IMR-90 (cell line): ENCODE results near the gene TXNL4B. TPM values are rescaled to one million over a fixed set of nuclear protein-coding genes. Genes with fewer than 3 reads are reported as not detected.

ENCODE experiments used
- ATAC-seq: fragments of 200-7000 bp; cut with Tn5 transposase; 2 replicates; pipeline ENCODE4 v1.9.1; 2020; ENCODE audit warnings: low read depth, mild to moderate bottlenecking, moderate library complexity
- BruUV-seq: library from RNA; stranded (reverse); fragments of 400-500 nt; replicated peaks from 2 replicates; lab custom pipeline; 2021; lab: Mats Ljungman, UMichigan
- CTCF ChIA-PET: fragments of 300-600 bp; formaldehyde crosslinking; extraction: SDS; loops from one replicate; lab custom pipeline; 2021; ENCODE audit warnings: antibody characterized with exemption; lab: Yijun Ruan, JAX
- POLR2A ChIA-PET: fragments of 300-600 bp; sonication (Branson Sonifier 250); formaldehyde crosslinking; loops from one replicate; lab custom pipeline; 2022; ENCODE audit warnings: antibody characterized with exemption; ENCODE audit not compliant: unreplicated experiment; lab: Charles Lee
- DNase-seq: peaks from one replicate; pipeline ENCODE4 v3.0.0; 2013
- H2AFZ ChIP-seq: replicated peaks from 2 replicates; pipeline ENCODE3; 2013; ENCODE audit warnings: low read length, mild to moderate bottlenecking; ENCODE audit not compliant: poor library complexity
- H2AK5ac ChIP-seq: 2 replicates; pipeline ENCODE4 v1.6.1; 2013; ENCODE audit warnings: low read depth, low read length, inconsistent platforms
- H2AK9ac ChIP-seq: replicated peaks from 2 replicates; pipeline ENCODE3; 2013; ENCODE audit warnings: mild to moderate bottlenecking, low read depth, low read length, moderate library complexity; ENCODE audit not compliant: poor library complexity
- H2BK120ac ChIP-seq: 2 replicates; pipeline ENCODE4 v1.6.1; 2013; ENCODE audit warnings: low read depth, low read length, inconsistent platforms
- H2BK15ac ChIP-seq: 3 replicates; pipeline ENCODE4 v1.6.1; 2013; ENCODE audit warnings: low read depth, low read length, inconsistent platforms
- H2BK20ac ChIP-seq: 2 replicates; pipeline ENCODE4 v1.6.1; 2013; ENCODE audit warnings: low read depth, mild to moderate bottlenecking, inconsistent platforms, low read length, moderate library complexity
- H2BK5ac ChIP-seq: 2 replicates; pipeline ENCODE4 v1.6.1; 2013; ENCODE audit warnings: mild to moderate bottlenecking, low read depth, low read length, inconsistent platforms; ENCODE audit not compliant: poor library complexity, severe bottlenecking
- H3K14ac ChIP-seq: replicated peaks from 2 replicates; pipeline ENCODE4 v1.6.1; 2013; ENCODE audit warnings: low read depth, low read length, inconsistent platforms
- H3K18ac ChIP-seq: 2 replicates; pipeline ENCODE4 v1.6.1; 2013; ENCODE audit warnings: low read depth, low read length, control low read depth
- H3K23ac ChIP-seq: 2 replicates; pipeline ENCODE4 v1.6.1; 2013; ENCODE audit warnings: low read depth, low read length, inconsistent platforms
- H3K27ac ChIP-seq: 2 replicates; pipeline ENCODE4 v1.5.1; 2013; ENCODE audit warnings: mild to moderate bottlenecking, control low read depth, low read length; ENCODE audit not compliant: insufficient read depth
- H3K27me3 ChIP-seq: 2 replicates; pipeline ENCODE4 v1.6.1; 2013; ENCODE audit warnings: low read length; ENCODE audit not compliant: control insufficient read depth, insufficient read depth
- H3K36me3 ChIP-seq: 2 replicates; pipeline ENCODE4 v1.6.1; 2013; ENCODE audit warnings: low read length, mixed read lengths; ENCODE audit not compliant: control insufficient read depth, insufficient read depth
- H3K4ac ChIP-seq: 2 replicates; pipeline ENCODE4 v1.6.1; 2013; ENCODE audit warnings: low read depth, low read length, inconsistent platforms
- H3K4me1 ChIP-seq: 2 replicates; pipeline ENCODE4 v1.6.1; 2013; ENCODE audit warnings: low read length, mixed read lengths; ENCODE audit not compliant: control insufficient read depth, insufficient read depth
- H3K4me2 ChIP-seq: 2 replicates; pipeline ENCODE4 v1.6.1; 2013; ENCODE audit warnings: low read depth, mild to moderate bottlenecking, control low read depth, low read length, moderate library complexity
- H3K4me3 ChIP-seq: 2 replicates; pipeline ENCODE4 v1.5.1; 2013; ENCODE audit warnings: low read depth, mild to moderate bottlenecking, control low read depth, low read length, moderate library complexity; ENCODE audit not compliant: insufficient read depth
- H3K56ac ChIP-seq: 2 replicates; pipeline ENCODE4 v1.6.1; 2013; ENCODE audit warnings: low read length, inconsistent platforms; ENCODE audit not compliant: insufficient read depth; ENCODE audit errors: extremely low read depth
- H3K79me1 ChIP-seq, 2 experiments: 2 replicates each; pipeline ENCODE4 v1.6.1; 2013; ENCODE audit warnings: low read length in 2 of 2, inconsistent platforms in 1 of 2, low read depth in 1 of 2
- H3K9ac ChIP-seq: 2 replicates; pipeline ENCODE4 v1.6.1; 2013; ENCODE audit warnings: low read depth, low read length, control low read depth
- H3K9me1 ChIP-seq: 2 replicates; pipeline ENCODE4 v1.6.1; 2013; ENCODE audit warnings: low read length, inconsistent platforms; ENCODE audit not compliant: insufficient read depth
- H3K9me3 ChIP-seq: 2 replicates; pipeline ENCODE4 v1.6.1; 2013; ENCODE audit warnings: low read length; ENCODE audit not compliant: control insufficient read depth, insufficient read depth
- H4K20me1 ChIP-seq: 2 replicates; pipeline ENCODE4 v1.6.1; 2013; ENCODE audit warnings: low read length, inconsistent platforms; ENCODE audit not compliant: insufficient read depth
- H4K5ac ChIP-seq: 2 replicates; pipeline ENCODE4 v1.6.1; 2013; ENCODE audit warnings: mild to moderate bottlenecking, low read depth, low read length, control low read depth
- H4K8ac ChIP-seq, 2 experiments: 2 replicates each; pipeline ENCODE4 v1.6.1; 2013; ENCODE audit warnings: low read depth in 2 of 2, low read length in 2 of 2, control low read depth in 1 of 2, inconsistent platforms in 1 of 2
- H4K91ac ChIP-seq: 2 replicates; pipeline ENCODE4 v1.6.1; 2013; ENCODE audit warnings: low read depth, low read length, inconsistent platforms; ENCODE audit not compliant: insufficient read depth
- BHLHE40 ChIP-seq: fragments of 150-350 bp; IDR thresholded peaks from 2 replicates; pipeline ENCODE4 v1.6.1; 2016; ENCODE audit warnings: mild to moderate bottlenecking, low read depth, low read length
- CEBPB ChIP-seq: IDR thresholded peaks from 2 replicates; pipeline ENCODE4 v1.6.1; 2012; ENCODE audit warnings: low read depth, low read length, improper control_type of control experiment
- CHD1 ChIP-seq: IDR thresholded peaks from 2 replicates; pipeline ENCODE4 v1.6.1; 2012; ENCODE audit warnings: low read depth, low read length, improper control_type of control experiment
- FOS ChIP-seq: fragments of 150-350 bp; IDR thresholded peaks from 2 replicates; pipeline ENCODE4 v1.6.1; 2016; ENCODE audit warnings: low read depth, low read length
- MAFK ChIP-seq: IDR thresholded peaks from 2 replicates; pipeline ENCODE4 v1.6.1; 2012; ENCODE audit warnings: low read depth, low read length, improper control_type of control experiment
- MXI1 ChIP-seq: IDR thresholded peaks from 2 replicates; pipeline ENCODE4 v1.6.1; 2012; ENCODE audit warnings: low read depth, mild to moderate bottlenecking, low read length, moderate library complexity, borderline replicate concordance
- NFE2L2 ChIP-seq: fragments of 150-350 bp; IDR thresholded peaks from 2 replicates; pipeline ENCODE4 v1.6.1; 2016; ENCODE audit warnings: low read depth, mild to moderate bottlenecking, low read length
- POLR2A ChIP-seq: IDR thresholded peaks from 2 replicates; pipeline ENCODE4 v1.6.1; 2012; ENCODE audit warnings: mild to moderate bottlenecking, low read depth, low read length
- RCOR1 ChIP-seq: IDR thresholded peaks from 2 replicates; pipeline ENCODE4 v1.6.1; 2012; ENCODE audit warnings: mild to moderate bottlenecking, low read length, improper control_type of control experiment; ENCODE audit not compliant: insufficient replicate concordance
- RFX5 ChIP-seq: IDR thresholded peaks from 2 replicates; pipeline ENCODE4 v1.8.0; 2012; ENCODE audit warnings: low read depth, mild to moderate bottlenecking, low read length, moderate library complexity
- SMC3 ChIP-seq: fragments of 150-350 bp; IDR thresholded peaks from 2 replicates; pipeline ENCODE4 v1.6.1; 2016; ENCODE audit warnings: low read depth, mild to moderate bottlenecking, antibody characterized with exemption, low read length, moderate library complexity
- WGBS, 2 experiments: methylation state at CpG; one replicate each; pipeline versions ENCODE4 v1.1.5 to v1.1.7; 2013; ENCODE audit warnings: missing lambda C conversion rate in 2 of 2; ENCODE audit not compliant: insufficient read length in 1 of 2; ENCODE audit errors: extremely low coverage in 2 of 2; 5-methylcytosine and 5-hydroxymethylcytosine counted together
- dilution Hi-C: fragments of 300-500 bp; cut with HindIII; formaldehyde crosslinking; loops from one replicate; pipeline ENCODE4 v1.14.3; 2018; ENCODE audit warnings: low sequenced_read_pairs; ENCODE audit not compliant: unreplicated experiment
- in situ Hi-C: fragments of 300-500 bp; cut with MboI; formaldehyde crosslinking; loops from 3 replicates; pipeline ENCODE4 v1.14.3; 2019; ENCODE audit warnings: low sequenced_read_pairs, inconsistent platforms, mixed read lengths
- intact Hi-C: fragments of 100-400 bp; cut with micrococcal nuclease; formaldehyde crosslinking; loops from 2 replicates; pipeline ENCODE4 v1.10.0; 2022
- polyA plus RNA-seq, 3 experiments: library from polyadenylated mRNA; depleted of rRNA; stranded (reverse); fragments of >200 nt; gene quantifications; 2 replicates each; pipeline ENCODE4 v1.2.3, GENCODE V29; 2012; ENCODE audit warnings: low replicate concordance in 1 of 3
- total RNA-seq: library from RNA; depleted of rRNA; stranded (reverse); fragments of >200 nt; gene quantifications from 2 replicates; pipeline ENCODE4 v1.2.3, GENCODE V29; 2012
- TF ChIP-seq, protein P1 (sequence below): fragments of 150-350 bp; IDR thresholded peaks from 2 replicates; pipeline ENCODE4 v1.6.1; 2017; ENCODE audit warnings: mild to moderate bottlenecking, antibody characterized with exemption, low read length, low read depth

The TXNL4B gene
- total and polyA plus RNA-seq, 2 of the 4 experiments (the other 2 are of a cell fraction): 5.4 to 8.6 TPM

DNA sequence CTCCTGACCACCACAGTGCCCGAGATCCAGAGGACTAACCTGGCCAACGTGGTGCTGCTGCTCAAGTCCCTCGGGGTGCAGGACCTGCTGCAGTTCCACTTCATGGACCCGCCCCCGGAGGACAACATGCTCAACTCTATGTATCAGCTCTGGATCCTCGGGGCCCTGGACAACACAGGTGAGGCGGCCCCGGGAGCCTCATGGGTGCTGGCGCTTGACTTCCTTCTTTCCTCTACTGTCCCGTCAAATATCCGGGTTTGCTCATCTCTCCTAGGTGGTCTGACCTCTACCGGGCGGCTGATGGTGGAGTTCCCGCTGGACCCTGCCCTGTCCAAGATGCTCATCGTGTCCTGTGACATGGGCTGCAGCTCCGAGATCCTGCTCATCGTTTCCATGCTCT lies 14.0 kb upstream of the TXNL4B start:
- dilution Hi-C loops: no loop called here
- peaks cover 90% of the 10 kb centered on the region for H3K36me3 ChIP-seq

More for the DNA sequence above, 14.0 kb upstream of the TXNL4B start:
- Histone ChIP-seq H2BK15ac (no peak overlapping the region), H3K18ac (no peak overlapping the region), H2AK9ac (no peak overlapping the region), H3K9me3 (no peaks in the 10 kb centered on the region), H3K14ac (no peak overlapping the region), H3K4me3 (no peak overlapping the region), H2AK5ac (no peak overlapping the region), H4K5ac (no peak overlapping the region), H3K4ac (no peak overlapping the region), H2BK20ac (no peak overlapping the region), H3K27me3 (no peaks in the 10 kb centered on the region), H2BK120ac (no peak overlapping the region), H3K23ac (no peak overlapping the region), H3K4me1 (no peaks in the 10 kb centered on the region), H2BK5ac (no peak overlapping the region), H3K56ac (no peak overlapping the region), H2AFZ (no peak overlapping the region), H3K9ac (no peak overlapping the region), H3K27ac (no peak overlapping the region), H3K4me2 (no peak overlapping the region), H4K20me1 (no peaks in the 10 kb centered on the region), H3K9me1 (no peaks in the 10 kb centered on the region; the same call in 1 of the 2 replicates), H3K79me1 (no peaks in the 10 kb centered on the region), H4K8ac (no peak overlapping the region), H4K91ac (no peak overlapping the region)
- BruUV-seq: no TSS peak
- TF ChIP-seq, protein P1, sequence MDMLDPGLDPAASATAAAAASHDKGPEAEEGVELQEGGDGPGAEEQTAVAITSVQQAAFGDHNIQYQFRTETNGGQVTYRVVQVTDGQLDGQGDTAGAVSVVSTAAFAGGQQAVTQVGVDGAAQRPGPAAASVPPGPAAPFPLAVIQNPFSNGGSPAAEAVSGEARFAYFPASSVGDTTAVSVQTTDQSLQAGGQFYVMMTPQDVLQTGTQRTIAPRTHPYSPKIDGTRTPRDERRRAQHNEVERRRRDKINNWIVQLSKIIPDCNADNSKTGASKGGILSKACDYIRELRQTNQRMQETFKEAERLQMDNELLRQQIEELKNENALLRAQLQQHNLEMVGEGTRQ: no peak
- TF ChIP-seq CEBPB: no peak
- no peak for TF ChIP-seq BHLHE40
- no peak for TF ChIP-seq MXI1
- no peak for TF ChIP-seq RFX5
- no peak for TF ChIP-seq POLR2A
- no peak for TF ChIP-seq FOS
- no peak for TF ChIP-seq RCOR1
- TF ChIP-seq CHD1: no peak
- TF ChIP-seq SMC3: no peak
- no peak for TF ChIP-seq NFE2L2
- no peak for TF ChIP-seq MAFK
- ChIA-PET CTCF (no interaction called here), POLR2A (no interaction called here)
- in situ Hi-C loops (no loop called here), intact Hi-C loops (no loop called here)
- DNase-seq (no peak), ATAC-seq (no peak)
- WGBS, 2 experiments: 95% methylated on average over 8 of the region's 17 CpGs; no CpG with 5 or more reads in 1 of the 2 experiments
